GM12801 (cell line): ENCODE data around the gene ESYT1.

ENCODE experiments used
- TF ChIP-seq, protein P1 (sequence below): IDR thresholded peaks from one replicate; pipeline ENCODE4 v1.5.1; 2011; ENCODE audit warnings: control low read depth; ENCODE audit not compliant: insufficient read length; ENCODE audit errors: extremely low read depth

Gene ESYT1

DNA sequence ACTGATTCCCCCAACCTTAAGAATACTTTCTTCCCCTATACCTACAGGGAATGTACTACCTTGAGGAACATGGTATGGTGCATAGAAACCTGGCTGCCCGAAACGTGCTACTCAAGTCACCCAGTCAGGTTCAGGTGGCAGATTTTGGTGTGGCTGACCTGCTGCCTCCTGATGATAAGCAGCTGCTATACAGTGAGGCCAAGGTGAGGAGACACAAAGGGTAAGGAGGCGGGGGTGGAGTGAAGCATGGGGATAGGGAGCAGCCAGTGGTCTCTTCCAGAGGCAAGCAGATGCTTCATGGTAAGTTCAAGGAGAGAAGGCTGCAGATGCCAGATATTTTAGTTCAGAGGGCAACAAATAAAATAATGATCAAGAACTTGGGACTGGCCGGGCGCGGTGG is 30.3 kb upstream of the ESYT1 start:
- TF ChIP-seq, protein P1, sequence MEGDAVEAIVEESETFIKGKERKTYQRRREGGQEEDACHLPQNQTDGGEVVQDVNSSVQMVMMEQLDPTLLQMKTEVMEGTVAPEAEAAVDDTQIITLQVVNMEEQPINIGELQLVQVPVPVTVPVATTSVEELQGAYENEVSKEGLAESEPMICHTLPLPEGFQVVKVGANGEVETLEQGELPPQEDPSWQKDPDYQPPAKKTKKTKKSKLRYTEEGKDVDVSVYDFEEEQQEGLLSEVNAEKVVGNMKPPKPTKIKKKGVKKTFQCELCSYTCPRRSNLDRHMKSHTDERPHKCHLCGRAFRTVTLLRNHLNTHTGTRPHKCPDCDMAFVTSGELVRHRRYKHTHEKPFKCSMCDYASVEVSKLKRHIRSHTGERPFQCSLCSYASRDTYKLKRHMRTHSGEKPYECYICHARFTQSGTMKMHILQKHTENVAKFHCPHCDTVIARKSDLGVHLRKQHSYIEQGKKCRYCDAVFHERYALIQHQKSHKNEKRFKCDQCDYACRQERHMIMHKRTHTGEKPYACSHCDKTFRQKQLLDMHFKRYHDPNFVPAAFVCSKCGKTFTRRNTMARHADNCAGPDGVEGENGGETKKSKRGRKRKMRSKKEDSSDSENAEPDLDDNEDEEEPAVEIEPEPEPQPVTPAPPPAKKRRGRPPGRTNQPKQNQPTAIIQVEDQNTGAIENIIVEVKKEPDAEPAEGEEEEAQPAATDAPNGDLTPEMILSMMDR, result no peak

- TF ChIP-seq, protein P1, result no peak
Measured at GRCh38 chr12:56098592-56098991, 29.5 kb upstream of the ESYT1 start.

DNA sequence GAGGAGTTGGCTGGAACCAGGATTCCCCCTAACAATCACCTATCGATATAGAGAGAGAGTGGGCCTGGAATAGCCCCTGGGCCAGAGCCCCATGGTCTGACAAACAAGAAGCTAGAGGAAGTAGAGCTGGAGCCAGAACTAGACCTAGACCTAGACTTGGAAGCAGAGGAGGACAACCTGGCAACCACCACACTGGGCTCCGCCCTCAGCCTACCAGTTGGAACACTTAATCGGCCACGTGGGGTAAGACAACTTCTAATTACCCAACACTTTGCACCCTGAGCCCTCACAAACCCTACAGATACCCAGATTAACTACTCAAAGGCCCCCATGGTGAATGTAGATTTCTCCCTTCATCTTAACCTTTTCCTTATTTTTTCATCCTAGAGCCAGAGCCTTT is 28.3 kb upstream of the ESYT1 start:
- TF ChIP-seq, protein P1, result no peak

GRCh38 chr12:56101045-56101444 is 27.0 kb upstream of the ESYT1 start:
- TF ChIP-seq, protein P1, result no peak

DNA sequence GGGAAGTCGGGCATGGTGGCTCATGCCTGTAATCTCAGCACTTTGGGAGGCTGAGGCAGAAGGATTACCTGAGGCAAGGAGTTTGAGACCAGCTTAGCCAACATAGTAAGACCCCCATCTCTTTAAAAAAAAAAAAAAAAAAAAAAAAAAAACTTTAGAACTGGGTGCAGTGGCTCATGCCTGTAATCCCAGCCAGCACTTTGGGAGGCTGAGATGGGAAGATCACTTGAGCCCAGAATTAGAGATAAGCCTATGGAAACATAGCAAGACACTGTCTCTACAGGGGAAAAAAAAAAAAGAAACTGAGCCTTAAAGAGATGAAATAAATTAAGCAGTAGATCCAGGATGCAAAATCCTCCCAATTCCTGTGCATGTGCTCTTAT is 25.4 kb upstream of the ESYT1 start:
- TF ChIP-seq, protein P1, result no peak

DNA sequence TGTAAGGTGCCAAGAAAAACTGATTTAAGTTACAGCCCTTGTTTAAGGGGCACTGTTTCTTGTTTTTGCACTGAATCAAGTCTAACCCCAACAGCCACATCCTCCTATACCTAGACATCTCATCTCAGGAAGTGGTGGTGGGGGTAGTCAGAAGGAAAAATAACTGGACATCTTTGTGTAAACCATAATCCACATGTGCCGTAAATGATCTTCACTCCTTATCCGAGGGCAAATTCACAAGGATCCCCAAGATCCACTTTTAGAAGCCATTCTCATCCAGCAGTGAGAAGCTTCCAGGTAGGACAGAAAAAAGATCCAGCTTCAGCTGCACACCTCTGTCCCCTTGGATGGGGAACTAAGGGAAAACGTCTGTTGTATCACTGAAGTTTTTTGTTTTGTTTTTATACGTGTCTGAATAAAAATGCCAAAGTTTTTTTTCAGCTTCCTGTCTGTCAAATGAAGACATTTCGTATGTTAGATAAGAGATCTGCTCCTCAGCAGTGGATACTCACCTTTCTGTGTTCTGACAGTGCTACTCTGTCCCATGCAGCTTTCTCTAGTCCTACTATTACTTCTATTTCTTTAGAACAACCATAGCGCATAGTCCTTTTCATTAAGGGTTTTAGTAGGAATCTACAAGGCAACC is 24.9 kb upstream of the ESYT1 start:
- TF ChIP-seq, protein P1, result no peak

DNA sequence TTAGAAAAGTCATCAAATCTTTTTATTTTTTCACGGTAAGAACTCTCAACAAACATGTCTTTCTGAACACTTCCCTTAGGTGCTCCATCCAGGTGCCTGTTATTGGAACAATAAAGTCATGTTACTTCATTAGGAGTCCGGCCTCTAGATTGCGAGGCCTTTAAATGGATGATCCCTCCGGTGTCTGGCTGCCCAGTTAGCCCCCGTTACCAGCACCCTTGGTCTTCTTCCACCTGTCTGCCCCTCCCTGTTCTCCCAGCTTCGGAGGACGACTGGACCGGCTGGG is 24.3 kb upstream of the ESYT1 start:
- TF ChIP-seq, protein P1, result no peak

GRCh38 chr12:56104109-56104814 is 23.8 kb upstream of the ESYT1 start, which contains the start of gene PA2G4:
Gene PA2G4 (plus strand): TSS chr12:56104559. CDS start chr12:56104738, 179 bp downstream.
- TF ChIP-seq, protein P1, result no peak
